Chondrocyte (in vitro differentiated cells): ENCODE data around the gene POLN. TPM values are rescaled to one million over a fixed set of nuclear protein-coding genes. Genes with fewer than 3 reads are reported as not detected.

Experiments
- DNase-seq: peaks from one replicate; pipeline ENCODE4 v3.0.0; 2021; ENCODE audit warnings: mixed read lengths, low spot score
- H3K27ac Mint-ChIP-seq: one replicate; pipeline ENCODE4 v1.8.0; 2021; ENCODE audit warnings: mild to moderate bottlenecking, moderate library complexity, mixed read lengths; ENCODE audit not compliant: unreplicated experiment
- H3K27me3 Mint-ChIP-seq: 2 replicates; pipeline ENCODE4 v1.8.0; 2021; ENCODE audit warnings: low read depth, mixed read lengths
- H3K36me3 Mint-ChIP-seq: 2 replicates; pipeline ENCODE4 v1.8.0; 2021; ENCODE audit warnings: low read depth, mixed read lengths
- H3K4me1 Mint-ChIP-seq: 2 replicates; pipeline ENCODE4 v1.8.0; 2021; ENCODE audit warnings: low read depth, mild to moderate bottlenecking, mixed read lengths
- H3K4me3 Mint-ChIP-seq: one replicate; pipeline ENCODE4 v1.8.0; 2021; ENCODE audit warnings: mild to moderate bottlenecking, moderate library complexity, mixed read lengths; ENCODE audit not compliant: unreplicated experiment
- H3K9me3 Mint-ChIP-seq: 2 replicates; pipeline ENCODE4 v1.8.0; 2021; ENCODE audit warnings: low read depth, mixed read lengths
- CTCF ChIP-seq: fragments of 200-600 bp; sonication (generic); IDR thresholded peaks from 2 replicates; pipeline ENCODE4 v1.5.0; 2021; ENCODE audit warnings: antibody characterized with exemption, mild to moderate bottlenecking, moderate library complexity
- total RNA-seq: library from RNA; stranded (reverse); gene quantifications from 3 replicates; pipeline ENCODE4 v1.2.1, GENCODE V29; 2021

POLN gene
- total RNA-seq, 1 donor from 2014 or later, result 5.5 TPM

GRCh38 chr4:2151544-2151943 is 90.4 kb downstream of the POLN start:
- DNase-seq, result no peak
- Mint-ChIP-seq H3K36me3 (peaks cover 4% of the 10 kb centered on the region), H3K4me3 (no peak overlapping the region), H3K9me3 (peaks cover 6% of the 10 kb centered on the region), H3K27ac (no peak overlapping the region), H3K4me1 (no peaks in the 10 kb centered on the region), H3K27me3 (no peaks in the 10 kb centered on the region)
- TF ChIP-seq CTCF, result no peak

GRCh38 chr4:2150076-2150475 is 91.8 kb downstream of the POLN start:
- Mint-ChIP-seq H3K4me1 (no peaks in the 10 kb centered on the region), H3K9me3 (peaks cover 8% of the 10 kb centered on the region), H3K27me3 (no peaks in the 10 kb centered on the region), H3K36me3 (peaks cover 4% of the 10 kb centered on the region), H3K27ac (no peak overlapping the region), H3K4me3 (no peak overlapping the region)
- no peak for DNase-seq
- no peak for TF ChIP-seq CTCF

DNA sequence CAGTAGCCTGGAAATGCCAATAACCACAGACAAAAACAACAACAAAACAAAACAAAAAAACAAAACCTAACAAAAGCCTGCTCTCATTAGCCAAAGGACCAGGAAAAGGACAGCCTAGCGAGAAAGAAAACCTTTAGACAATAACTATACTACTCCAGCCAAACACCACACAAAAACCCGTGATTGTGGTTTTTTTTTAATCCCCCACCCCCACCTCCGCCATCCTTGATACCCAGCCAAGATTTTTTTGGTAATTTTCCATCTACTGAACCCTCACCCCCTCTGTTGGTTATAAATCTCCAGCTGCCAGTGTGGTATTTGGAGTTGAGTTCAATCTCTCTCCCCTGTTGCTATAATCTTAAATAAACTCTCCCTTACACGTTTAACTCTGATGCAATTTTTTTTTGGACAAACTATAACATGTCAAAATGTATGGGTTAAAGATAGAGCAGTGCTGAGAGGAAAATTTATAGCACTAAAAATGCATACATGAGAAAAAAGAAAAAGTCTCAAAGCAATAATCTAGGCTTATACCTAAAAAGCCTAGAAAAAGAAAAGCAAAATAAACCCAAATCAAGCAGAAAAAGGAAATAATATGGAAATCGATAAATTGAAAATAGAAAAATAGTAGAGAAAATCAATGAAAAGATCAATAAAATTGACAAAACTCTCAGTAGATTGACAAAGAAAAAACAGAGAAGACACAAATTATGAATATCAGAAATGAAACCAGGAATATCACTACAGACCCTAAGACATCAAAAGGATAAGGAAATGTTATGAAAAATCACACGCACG is 99.1 kb downstream of the POLN start:
- H3K27me3 Mint-ChIP-seq, result no peaks in the 10 kb centered on the region
- DNase-seq, result no peak

DNA sequence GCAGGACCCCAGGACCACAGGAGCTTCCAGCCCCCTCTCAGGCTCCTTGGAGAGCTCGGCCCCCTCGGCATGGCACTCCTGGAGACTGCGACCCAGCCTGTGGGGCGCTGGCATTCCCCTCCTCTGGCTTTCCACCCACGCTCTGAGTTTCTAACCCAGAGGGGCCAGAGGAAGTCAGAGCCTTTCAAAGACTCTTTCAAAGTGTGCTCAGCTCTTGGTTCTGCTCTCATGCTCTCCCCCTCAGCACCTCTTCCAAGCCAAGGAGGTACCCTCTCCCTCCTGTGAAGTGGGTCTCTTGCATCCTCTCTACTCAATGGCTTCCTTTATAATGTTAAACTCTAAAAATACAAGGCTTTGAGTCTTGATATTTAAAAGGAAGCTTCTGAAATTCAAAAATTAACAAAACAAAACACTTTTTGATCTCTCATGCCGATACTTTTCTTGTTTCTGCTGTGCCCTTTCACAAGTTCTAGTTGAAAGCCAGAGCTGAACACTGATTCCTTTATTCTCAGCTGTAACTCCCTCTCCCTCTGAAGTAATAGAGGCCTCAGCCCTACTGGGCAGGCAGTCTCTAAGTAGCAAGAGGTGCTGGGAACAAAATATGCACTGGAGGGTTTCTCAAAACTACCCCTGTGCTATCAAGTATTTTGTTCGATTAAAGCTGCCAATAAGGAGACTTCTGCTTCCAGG is 100.0 kb downstream of the POLN start:
- no peak overlapping the region for H3K4me3 Mint-ChIP-seq
- DNase-seq, result no peak
- TF ChIP-seq CTCF, result no peak
- peaks cover 12% of the 10 kb centered on the region for H3K4me1 Mint-ChIP-seq
- no peaks in the 10 kb centered on the region for H3K27me3 Mint-ChIP-seq
- peaks cover 4% of the 10 kb centered on the region for H3K36me3 Mint-ChIP-seq
- no peak overlapping the region for H3K27ac Mint-ChIP-seq
- H3K9me3 Mint-ChIP-seq, result peaks cover 11% of the 10 kb centered on the region

More for the DNA sequence above, 99.1 kb downstream of the POLN start:
- TF ChIP-seq CTCF, result no peak
- Mint-ChIP-seq H3K4me3 (no peak overlapping the region), H3K27ac (no peak overlapping the region), H3K4me1 (peaks cover 12% of the 10 kb centered on the region), H3K36me3 (peaks cover 6% of the 10 kb centered on the region), H3K9me3 (peaks cover 11% of the 10 kb centered on the region)

DNA sequence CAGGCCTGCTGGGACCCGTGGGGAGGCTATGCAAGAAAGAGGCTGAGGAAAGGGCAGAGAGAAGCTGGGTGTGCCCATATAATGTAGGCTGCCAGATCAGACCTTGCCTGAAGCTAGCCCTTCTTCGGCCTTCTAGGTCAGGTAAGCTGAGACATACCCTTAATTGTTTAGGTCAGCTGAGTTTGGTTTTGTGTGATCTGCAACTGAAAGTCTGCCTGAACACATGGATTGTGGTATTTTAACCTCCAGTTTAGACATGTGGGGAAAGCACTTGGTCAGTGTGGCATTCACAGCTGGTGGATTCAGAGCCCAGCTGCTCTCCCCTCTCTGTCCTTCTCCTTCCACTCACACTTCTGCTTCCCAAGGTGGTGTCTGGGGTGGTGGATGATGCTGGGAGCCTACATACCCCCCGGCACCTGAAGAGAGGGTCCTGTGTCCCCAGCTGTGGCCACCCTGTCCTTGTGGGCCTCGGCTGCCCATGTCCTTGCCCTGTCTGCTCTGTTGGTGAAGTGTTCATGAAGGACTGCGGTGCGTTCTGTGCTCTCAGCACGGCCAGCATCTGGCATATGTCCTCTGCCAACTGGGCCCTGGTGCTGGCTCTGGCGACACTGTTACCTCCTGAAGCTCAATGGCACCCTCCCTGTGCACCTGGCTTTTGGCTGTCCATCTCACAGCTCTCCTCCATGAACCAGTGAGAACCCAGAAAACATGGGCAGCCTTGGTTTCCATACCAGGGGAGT is 100.7 kb downstream of the POLN start:
- TF ChIP-seq CTCF, result no peak
- DNase-seq, result no peak
- H3K36me3 Mint-ChIP-seq, result peaks cover 4% of the 10 kb centered on the region
- no peaks in the 10 kb centered on the region for H3K27me3 Mint-ChIP-seq
- peaks cover 12% of the 10 kb centered on the region for H3K4me1 Mint-ChIP-seq
- H3K4me3 Mint-ChIP-seq, result no peak overlapping the region
- H3K27ac Mint-ChIP-seq, result no peak overlapping the region
- H3K9me3 Mint-ChIP-seq, result peaks cover 11% of the 10 kb centered on the region
